Adipocyte (in vitro differentiated cells): ENCODE results near the gene ADCK1.
A peak's percentile ranks its signal among the peaks of the same experiment; 100 is the strongest.
"Not testable (repeated sequence)": the region's sequence is repeated elsewhere in the genome, so short reads cannot be mapped to it uniquely, and the experiment has no call there.

Experiments used
- DNase-seq: peaks from one replicate; pipeline ENCODE4 v3.0.0-alpha.2; 2015; ENCODE audit warnings: low read depth
- H3K27me3 ChIP-seq: replicated peaks from 2 replicates; pipeline ENCODE4 v1.7.0; 2013; ENCODE audit warnings: mild to moderate bottlenecking, low read length, moderate library complexity; ENCODE audit not compliant: control insufficient read depth, insufficient read depth
- H3K36me3 ChIP-seq: 2 replicates; pipeline ENCODE4 v1.7.0; 2013; ENCODE audit warnings: low read length, mild to moderate bottlenecking, moderate library complexity; ENCODE audit not compliant: control insufficient read depth, insufficient read depth, severe bottlenecking
- H3K4me1 ChIP-seq: 2 replicates; pipeline ENCODE4 v1.7.0; 2013; ENCODE audit warnings: mild to moderate bottlenecking, low read length, moderate library complexity; ENCODE audit not compliant: control insufficient read depth, insufficient read depth
- H3K4me3 ChIP-seq: 2 replicates; pipeline ENCODE4 v1.7.0; 2013; ENCODE audit warnings: mild to moderate bottlenecking, low read length, moderate library complexity
- H3K9ac ChIP-seq: 2 replicates; pipeline ENCODE4 v1.7.0; 2013; ENCODE audit warnings: mild to moderate bottlenecking, low read length, moderate library complexity
- H3K9me3 ChIP-seq: 2 replicates; pipeline ENCODE4 v1.7.0; 2013; ENCODE audit warnings: mild to moderate bottlenecking, low read length, moderate library complexity; ENCODE audit not compliant: control insufficient read depth

The ADCK1 gene

GRCh38 chr14:77885367-77885766 is 85.5 kb downstream of the ADCK1 start:
- DNase-seq: no peak
- no peak overlapping the region for H3K9ac ChIP-seq
- no peak overlapping the region for H3K4me3 ChIP-seq
- no peaks in the 10 kb centered on the region for H3K27me3 ChIP-seq
- H3K4me1 ChIP-seq: peaks cover 28% of the 10 kb centered on the region
- no peaks in the 10 kb centered on the region for H3K36me3 ChIP-seq
- H3K9me3 ChIP-seq: no peaks in the 10 kb centered on the region

- H3K36me3 ChIP-seq: no peaks in the 10 kb centered on the region
Measured at GRCh38 chr14:77886010-77886409, 86.1 kb downstream of the ADCK1 start.

GRCh38 chr14:77888903-77889302 is 89.0 kb downstream of the ADCK1 start:
- H3K27me3 ChIP-seq, DNase-seq, H3K36me3 ChIP-seq, H3K9ac ChIP-seq, H3K4me3 ChIP-seq, H3K9me3 ChIP-seq: not testable (repeated sequence)
- H3K4me1 ChIP-seq: peaks cover 11% of the 10 kb centered on the region

More at GRCh38 chr14:77886010-77886409, 86.1 kb downstream of the ADCK1 start:
- peaks cover 28% of the 10 kb centered on the region for H3K4me1 ChIP-seq
- H3K27me3 ChIP-seq: no peaks in the 10 kb centered on the region
- no peak overlapping the region for H3K4me3 ChIP-seq
- H3K9me3 ChIP-seq: no peaks in the 10 kb centered on the region
- no peak overlapping the region for H3K9ac ChIP-seq
- no peak for DNase-seq

- Histone ChIP-seq H3K9me3 (no peaks in the 10 kb centered on the region), H3K4me3 (peak overlapping the region; percentile 6), H3K4me1 (peaks cover 11% of the 10 kb centered on the region), H3K27me3 (no peaks in the 10 kb centered on the region), H3K36me3 (no peaks in the 10 kb centered on the region), H3K9ac (peak overlapping the region; percentile 28)
- DNase-seq: peak; percentile 24
Measured at GRCh38 chr14:77889971-77890442, 90.1 kb downstream of the ADCK1 start.

GRCh38 chr14:77890873-77891272 is 91.0 kb downstream of the ADCK1 start:
- peaks cover 11% of the 10 kb centered on the region for H3K4me1 ChIP-seq
- no peak for DNase-seq
- no peaks in the 10 kb centered on the region for H3K9me3 ChIP-seq
- no peaks in the 10 kb centered on the region for H3K27me3 ChIP-seq
- H3K4me3 ChIP-seq: no peak overlapping the region
- no peaks in the 10 kb centered on the region for H3K36me3 ChIP-seq
- H3K9ac ChIP-seq: no peak overlapping the region

GRCh38 chr14:77892381-77892871 is 92.5 kb downstream of the ADCK1 start:
- H3K9me3 ChIP-seq: no peaks in the 10 kb centered on the region
- no peaks in the 10 kb centered on the region for H3K36me3 ChIP-seq
- H3K9ac ChIP-seq: no peak overlapping the region
- DNase-seq: no peak
- no peak overlapping the region for H3K4me3 ChIP-seq
- peaks cover 11% of the 10 kb centered on the region for H3K4me1 ChIP-seq
- H3K27me3 ChIP-seq: no peaks in the 10 kb centered on the region

- no peak for DNase-seq
- no peaks in the 10 kb centered on the region for H3K36me3 ChIP-seq
- peaks cover 11% of the 10 kb centered on the region for H3K4me1 ChIP-seq
Measured at GRCh38 chr14:77892890-77893484, 93.1 kb downstream of the ADCK1 start.

GRCh38 chr14:77897374-77897773 is 97.5 kb downstream of the ADCK1 start:
- Histone ChIP-seq H3K4me1 (no peaks in the 10 kb centered on the region), H3K9me3 (no peaks in the 10 kb centered on the region), H3K36me3 (peaks cover 6% of the 10 kb centered on the region), H3K4me3 (no peak overlapping the region), H3K27me3 (no peaks in the 10 kb centered on the region), H3K9ac (no peak overlapping the region)
- DNase-seq: peak; percentile 4

More at GRCh38 chr14:77892890-77893484, 93.1 kb downstream of the ADCK1 start:
- Histone ChIP-seq H3K4me3 (no peak overlapping the region), H3K9ac (no peak overlapping the region), H3K27me3 (no peaks in the 10 kb centered on the region), H3K9me3 (no peaks in the 10 kb centered on the region)

GRCh38 chr14:77902811-77903210 is 102.9 kb downstream of the ADCK1 start:
- DNase-seq: no peak
- no peaks in the 10 kb centered on the region for H3K4me1 ChIP-seq

GRCh38 chr14:77903221-77903620 is 103.3 kb downstream of the ADCK1 start:
- Histone ChIP-seq H3K9ac (no peak overlapping the region), H3K9me3 (no peaks in the 10 kb centered on the region), H3K27me3 (no peaks in the 10 kb centered on the region), H3K36me3 (peaks cover 12% of the 10 kb centered on the region), H3K4me3 (no peak overlapping the region), H3K4me1 (no peaks in the 10 kb centered on the region)
- no peak for DNase-seq

More at GRCh38 chr14:77902811-77903210, 102.9 kb downstream of the ADCK1 start:
- Histone ChIP-seq H3K9ac (no peak overlapping the region), H3K36me3 (peaks cover 12% of the 10 kb centered on the region), H3K27me3 (no peaks in the 10 kb centered on the region), H3K9me3 (no peaks in the 10 kb centered on the region), H3K4me3 (no peak overlapping the region)

GRCh38 chr14:77903937-77904617 is 104.2 kb downstream of the ADCK1 start:
- no peaks in the 10 kb centered on the region for H3K27me3 ChIP-seq
- no peak overlapping the region for H3K4me3 ChIP-seq
- peaks cover 11% of the 10 kb centered on the region for H3K36me3 ChIP-seq
- no peaks in the 10 kb centered on the region for H3K9me3 ChIP-seq
- H3K4me1 ChIP-seq: no peaks in the 10 kb centered on the region
- no peak overlapping the region for H3K9ac ChIP-seq
- DNase-seq: no peak
